Inflammatory macrophage (primary cell): ENCODE measurements around the gene MAP3K13.
"Not testable (repeated sequence)": the region's sequence is repeated elsewhere in the genome, so short reads cannot be mapped to it uniquely, and the experiment has no call there.

Source experiments
- DNase-seq, 2 donors: peaks; one replicate each; pipeline ENCODE4 v3.0.0-alpha.2; 2020 to 2022

Gene MAP3K13

GRCh38 chr3:185400866-185401265, 37.9 kb downstream of the MAP3K13 start:
- no peak for DNase-seq

GRCh38 chr3:185401319-185401955, 38.5 kb downstream of the MAP3K13 start:
- DNase-seq: no peak

- no peak for DNase-seq
These were observed 39.6 kb downstream of the MAP3K13 start for GRCh38 chr3:185402561-185402960.

DNA sequence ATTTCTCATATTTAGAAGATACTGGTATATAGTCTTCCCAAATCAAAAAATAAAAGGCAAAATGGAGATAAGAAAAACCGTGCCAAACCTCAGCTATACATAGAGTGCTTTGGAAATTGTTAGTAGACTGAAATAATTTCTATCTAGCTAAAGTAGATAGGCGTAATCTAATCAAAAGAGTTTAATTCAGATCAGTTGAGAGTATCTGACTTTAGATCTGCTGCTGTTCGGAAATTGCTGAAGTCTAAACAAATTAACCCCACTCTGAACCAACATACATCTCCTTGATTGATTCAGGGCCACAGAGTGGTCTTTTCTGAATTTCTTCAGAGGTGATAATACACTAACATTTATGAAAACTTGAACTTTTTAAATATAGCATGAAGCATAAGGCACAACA, 40.1 kb downstream of the MAP3K13 start:
- no peak for DNase-seq

DNA sequence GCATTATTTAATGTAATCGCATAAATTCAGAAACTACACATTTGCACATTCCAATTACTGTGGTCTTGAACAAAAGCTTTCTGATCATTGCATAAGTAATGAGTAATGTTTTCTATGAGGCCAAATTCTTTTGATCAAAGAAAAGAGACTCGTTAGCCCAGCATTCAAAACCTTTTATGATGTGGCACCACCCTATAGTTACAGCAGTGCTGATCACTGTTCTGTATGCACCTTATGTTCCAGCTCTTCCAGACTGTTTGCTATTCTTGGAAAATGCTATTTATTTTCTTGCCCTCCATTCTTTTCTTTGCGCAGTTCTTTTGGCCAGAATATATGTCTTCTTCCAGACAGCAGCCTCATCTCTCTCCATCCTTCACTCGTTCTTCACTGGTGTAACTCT, 42.3 kb downstream of the MAP3K13 start:
- DNase-seq: no peak

GRCh38 chr3:185405664-185406063, 42.7 kb downstream of the MAP3K13 start:
- no peak for DNase-seq

- DNase-seq: no peak
These were observed 43.2 kb downstream of the MAP3K13 start for GRCh38 chr3:185406121-185406620.

DNA sequence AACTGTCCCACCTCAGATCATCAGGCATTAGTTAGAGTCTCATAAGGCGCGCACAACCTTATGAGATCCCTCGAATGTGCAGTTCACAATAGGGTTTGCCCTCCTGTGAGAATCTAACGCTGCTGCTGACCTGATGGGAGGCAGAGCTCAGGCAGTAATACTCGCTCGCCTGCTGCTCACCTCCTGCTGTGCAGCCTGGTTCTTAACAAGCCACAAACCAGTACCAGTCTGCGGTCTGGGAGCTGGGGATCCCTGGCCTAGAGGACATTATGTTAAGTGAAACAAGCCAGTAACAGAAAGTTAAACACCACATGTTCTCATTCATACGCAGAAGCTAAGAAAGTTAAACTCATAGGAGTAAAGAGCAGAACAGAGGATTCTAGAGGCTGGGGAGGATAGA, 47.0 kb downstream of the MAP3K13 start:
- DNase-seq: no peak

DNA sequence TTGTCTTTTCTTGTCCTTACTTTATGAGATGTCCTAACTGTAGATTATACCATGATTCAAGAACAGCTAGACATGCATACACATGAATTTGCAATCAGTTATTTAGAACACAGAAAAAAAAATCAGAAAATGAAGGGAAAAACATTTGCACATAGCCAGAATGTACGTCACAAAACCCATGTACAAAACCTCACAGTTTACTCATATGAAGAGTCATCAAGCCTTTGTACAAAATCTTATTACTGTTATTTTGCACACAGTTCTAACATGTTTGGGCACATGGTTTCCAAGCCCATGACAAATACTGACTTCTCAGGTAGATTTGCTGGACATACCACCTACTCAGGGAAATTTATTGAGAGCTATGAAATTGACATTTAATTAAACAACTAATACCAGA, 48.2 kb downstream of the MAP3K13 start:
- DNase-seq: no peak

DNA sequence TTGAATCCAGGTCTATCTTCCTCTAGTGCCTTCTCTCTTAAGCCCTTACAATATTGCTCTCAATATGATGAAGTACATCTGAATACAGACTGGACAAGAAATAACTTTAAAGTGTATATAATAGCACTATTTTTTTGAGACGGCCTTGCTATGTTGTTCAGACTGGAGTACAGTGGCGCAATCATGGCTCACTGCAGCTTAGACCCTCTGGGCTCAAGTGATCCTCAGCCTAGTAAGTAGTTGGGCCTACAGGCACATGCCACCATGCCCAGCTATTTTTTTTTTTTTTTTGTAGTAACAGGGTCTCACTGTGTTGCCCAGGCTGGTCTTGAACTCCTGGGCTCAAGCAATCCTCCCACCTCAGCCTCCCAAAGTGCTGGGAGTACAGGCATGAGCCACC, 53.6 kb downstream of the MAP3K13 start:
- DNase-seq: no peak

DNA sequence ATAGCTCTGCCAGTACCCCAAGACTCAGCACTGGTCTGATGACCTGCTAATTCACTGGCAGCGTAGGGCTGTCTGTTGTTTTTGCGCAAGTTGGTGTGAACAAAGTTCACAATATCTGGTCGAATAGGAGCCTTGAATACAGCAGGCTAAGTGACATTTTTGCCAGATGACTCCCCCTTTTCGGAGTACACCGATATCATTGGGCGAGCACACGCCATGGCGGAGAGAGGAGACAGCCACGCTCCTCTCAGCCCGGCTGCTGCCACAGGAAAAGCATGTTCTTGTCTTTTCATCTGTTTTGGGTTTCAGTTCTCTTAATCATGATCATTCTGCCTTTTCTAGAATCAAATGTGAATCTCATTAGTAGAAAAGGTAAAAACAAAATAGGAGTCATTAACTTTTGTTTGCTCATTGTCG, 55.6 kb downstream of the MAP3K13 start:
- not testable (repeated sequence) for DNase-seq

DNA sequence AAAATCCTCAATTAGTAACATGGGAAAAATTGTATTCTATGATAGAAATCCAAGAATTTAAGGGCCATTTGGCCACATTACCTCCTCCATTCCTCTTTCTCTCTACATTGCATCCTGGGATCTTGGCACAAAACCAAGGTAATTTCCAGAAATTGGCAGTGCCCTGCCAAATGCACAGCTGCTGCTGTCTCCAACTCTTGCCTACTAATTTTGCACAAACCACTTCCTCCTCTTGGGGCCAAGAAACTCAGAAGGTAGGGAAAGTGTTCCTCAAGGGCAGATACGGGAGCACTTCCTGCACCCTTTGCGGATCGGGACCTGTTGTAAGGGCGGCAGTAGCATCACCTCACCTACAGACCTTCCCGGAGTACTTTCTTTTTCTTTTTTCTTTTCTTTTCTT, 57.8 kb downstream of the MAP3K13 start:
- DNase-seq: peak in 1 of 2 donors; percentile 2

DNA sequence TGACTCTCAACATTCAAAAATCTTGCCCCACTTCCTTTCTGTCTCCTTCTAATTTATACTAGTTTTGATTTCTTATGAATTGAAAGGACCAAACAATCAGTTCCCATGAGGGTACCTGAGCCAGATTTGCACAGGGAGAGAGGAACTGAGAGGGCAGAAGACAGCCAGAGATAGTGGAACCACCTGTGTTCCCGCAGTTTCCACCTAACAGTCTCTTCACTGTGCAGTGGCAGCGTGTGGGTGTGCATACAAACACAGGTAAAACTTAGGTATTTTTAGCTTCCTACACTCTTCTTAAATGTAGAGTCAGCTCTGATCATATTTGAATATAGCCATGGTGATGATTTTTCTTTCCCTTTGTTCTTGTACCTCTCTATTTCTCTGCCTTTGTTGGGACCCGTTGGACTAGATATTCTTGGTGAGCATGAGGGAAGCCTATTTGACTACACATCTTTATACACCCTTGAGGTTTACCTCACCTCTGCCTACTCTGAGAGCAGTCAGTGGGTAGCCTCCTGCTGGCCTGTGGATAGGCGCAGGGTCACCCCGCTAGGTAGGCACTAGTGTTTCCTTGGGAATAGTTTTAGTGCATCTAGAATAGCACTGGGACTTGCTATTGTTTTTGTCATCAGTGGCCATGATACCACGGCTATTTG, 58.8 kb downstream of the MAP3K13 start:
- no peak for DNase-seq

DNA sequence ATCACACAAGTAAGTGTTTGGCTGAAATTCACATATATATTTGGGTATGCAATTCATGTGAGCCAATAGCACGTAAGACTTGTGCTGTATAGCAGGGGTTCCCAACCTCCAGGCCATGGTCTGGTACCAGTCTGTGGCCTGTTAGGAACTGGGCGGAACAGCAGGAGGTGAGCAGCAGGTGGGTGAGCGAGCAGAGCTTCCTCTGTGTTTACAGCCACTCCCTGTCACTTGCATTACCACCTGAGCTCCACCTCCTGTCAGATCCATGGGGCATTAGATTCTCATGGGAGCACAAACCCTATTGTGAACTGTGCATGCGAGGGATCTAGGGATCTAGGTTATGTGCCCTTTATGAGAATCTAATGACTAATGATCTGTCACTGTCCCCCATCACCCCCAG, 59.7 kb downstream of the MAP3K13 start:
- DNase-seq: no peak

DNA sequence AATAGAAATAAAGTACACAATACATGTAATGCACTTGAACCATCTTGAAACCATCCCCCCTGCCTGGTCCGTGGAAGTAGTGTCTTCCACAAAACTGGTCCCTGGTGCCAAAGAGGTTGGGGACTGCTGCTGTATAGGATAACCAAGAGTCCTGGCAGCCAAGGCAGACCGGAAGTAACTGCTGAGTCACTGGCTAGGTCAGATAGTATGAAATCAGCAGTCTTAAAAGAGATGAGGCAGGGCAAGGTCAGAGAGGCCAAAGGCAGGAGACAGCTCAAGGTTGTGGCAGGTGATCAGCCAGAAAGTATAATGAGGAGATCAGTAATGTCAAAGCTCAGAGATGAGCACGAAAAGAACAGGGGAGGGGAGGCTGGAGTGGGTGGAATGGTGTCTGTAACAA, 60.2 kb downstream of the MAP3K13 start:
- DNase-seq: peak in 1 of 2 donors; percentile 2

GRCh38 chr3:185424435-185424834, 61.5 kb downstream of the MAP3K13 start:
- no peak for DNase-seq

DNA sequence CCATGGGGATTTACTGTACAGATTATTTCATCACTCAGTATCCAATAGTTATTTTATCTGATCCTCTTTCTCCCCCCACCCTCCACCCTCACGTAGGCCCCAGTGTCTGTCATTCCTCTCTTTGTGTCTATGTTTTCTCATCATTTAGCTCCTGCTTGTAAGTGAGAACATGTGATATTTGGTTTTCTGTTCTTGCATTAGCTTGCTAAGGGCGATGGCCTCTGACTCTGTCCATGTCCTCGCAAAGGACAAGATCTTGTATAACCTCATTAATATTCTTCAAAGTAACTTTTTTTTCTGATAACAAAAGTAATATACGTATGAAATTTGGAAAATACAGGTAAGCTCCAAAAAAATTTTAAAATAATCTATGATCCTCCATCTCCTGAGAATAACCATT, 67.4 kb downstream of the MAP3K13 start:
- DNase-seq: no peak

DNA sequence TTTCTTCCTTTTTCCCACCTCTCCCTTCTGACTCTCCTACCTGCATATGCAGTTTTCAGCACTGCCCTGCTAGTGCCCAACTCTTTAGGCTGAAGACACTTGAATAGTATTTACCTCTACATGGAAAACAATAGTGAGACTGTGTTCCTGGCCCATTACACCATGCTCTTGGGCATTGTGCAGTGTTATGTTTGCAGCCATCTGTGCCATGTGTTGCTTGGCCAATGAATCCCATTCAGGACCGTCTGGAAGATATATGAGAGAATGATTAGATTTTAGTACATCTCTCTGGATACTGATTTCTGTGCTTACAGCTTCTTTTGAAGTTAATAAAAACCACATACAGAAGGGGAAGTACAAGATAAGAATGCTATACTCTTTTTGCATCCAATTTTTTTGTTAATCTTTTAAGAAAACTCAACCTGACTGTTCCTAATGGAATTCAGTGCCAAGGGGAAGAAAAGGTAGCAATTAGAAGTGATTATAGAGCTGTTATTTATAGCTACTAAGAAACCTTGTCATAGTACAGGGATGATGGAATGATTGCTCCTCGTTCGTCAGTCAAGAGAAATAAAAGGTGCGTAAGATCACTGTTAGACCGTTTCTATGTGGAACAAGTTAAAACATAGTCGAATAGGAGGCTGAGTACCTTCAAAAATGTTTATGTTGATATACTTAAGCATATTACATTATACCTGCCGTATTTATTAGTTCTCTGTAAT, 77.0 kb downstream of the MAP3K13 start:
- DNase-seq: no peak

DNA sequence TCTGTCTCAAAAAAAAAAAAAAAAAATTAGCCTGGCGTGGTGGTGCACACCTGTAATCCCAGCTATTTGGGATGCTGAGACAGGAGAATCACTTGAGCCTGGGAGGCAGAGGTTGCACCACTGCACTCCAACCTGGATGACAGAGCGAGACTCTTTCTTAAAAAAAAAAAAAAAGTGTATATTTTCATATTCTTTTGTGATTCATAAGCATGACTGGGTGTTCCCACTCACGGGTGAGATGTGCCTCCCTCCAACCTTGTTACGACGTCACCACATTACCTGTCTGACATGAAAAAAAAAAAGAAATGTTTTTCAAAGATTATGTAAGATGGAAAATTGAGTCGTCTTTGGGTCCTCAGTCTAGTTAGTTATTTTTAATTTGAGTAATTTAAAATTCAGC, 79.1 kb downstream of the MAP3K13 start:
- no peak for DNase-seq

GRCh38 chr3:185444329-185444728, 81.4 kb downstream of the MAP3K13 start:
- no peak for DNase-seq

- DNase-seq: no peak
These were observed 85.2 kb downstream of the MAP3K13 start for GRCh38 chr3:185448107-185448506.

- DNase-seq: not testable (repeated sequence)
These were observed 88.5 kb downstream of the MAP3K13 start for GRCh38 chr3:185451432-185451831.

GRCh38 chr3:185457376-185457775, 94.4 kb downstream of the MAP3K13 start:
- DNase-seq: peak; percentile 12 to 47

- DNase-seq: no peak
These were observed 97.4 kb downstream of the MAP3K13 start for GRCh38 chr3:185460309-185460708.
